OCI-LY7 (cell line): ENCODE data around the gene DOK7. TPM values are rescaled to one million over a fixed set of nuclear protein-coding genes. Genes with fewer than 3 reads are reported as not detected.

Experiments
- BruUV-seq: library from RNA; stranded (reverse); fragments of 400-500 nt; replicated peaks from 2 replicates; lab custom pipeline; 2021; lab: Mats Ljungman, UMichigan
- CTCF ChIA-PET: fragments of 300-600 bp; sonication (Branson Sonifier 250); formaldehyde crosslinking; loops from one replicate; lab custom pipeline; 2022; ENCODE audit warnings: antibody characterized with exemption; ENCODE audit not compliant: unreplicated experiment; lab: Charles Lee
- POLR2A ChIA-PET: fragments of 300-600 bp; sonication (Branson Sonifier 250); formaldehyde crosslinking; loops from one replicate; lab custom pipeline; 2022; ENCODE audit warnings: antibody characterized with exemption; lab: Charles Lee
- DNase-seq: peaks from one replicate; pipeline ENCODE4 v3.0.0-alpha.2; 2015; ENCODE audit warnings: low spot score
- H2AFZ ChIP-seq: fragments of 200-600 bp; sonication (generic), shearing (Covaris generic); 2 replicates; pipeline ENCODE4 v1.6.1; 2014; ENCODE audit warnings: mild to moderate bottlenecking, antibody characterized with exemption, low read length, moderate library complexity
- H3K27ac ChIP-seq: fragments of 200-600 bp; sonication (generic); 2 replicates; pipeline ENCODE4 v1.5.1; 2014; ENCODE audit warnings: mixed run types, low read depth, mild to moderate bottlenecking, moderate library complexity, low read length, inconsistent platforms; ENCODE audit not compliant: poor library complexity, severe bottlenecking
- H3K36me3 ChIP-seq: fragments of 200-600 bp; sonication (generic); 2 replicates; pipeline ENCODE4 v1.6.1; 2014; ENCODE audit warnings: mild to moderate bottlenecking, antibody characterized with exemption, low read length, moderate library complexity, mixed read lengths; ENCODE audit not compliant: insufficient read depth
- H3K4me1 ChIP-seq: fragments of 200-600 bp; sonication (generic); 2 replicates; pipeline ENCODE4 v1.5.1; 2014; ENCODE audit warnings: mild to moderate bottlenecking, low read length; ENCODE audit not compliant: insufficient read depth, poor library complexity, severe bottlenecking
- H3K4me2 ChIP-seq: fragments of 200-600 bp; sonication (generic); 2 replicates; pipeline ENCODE4 v1.6.1; 2014; ENCODE audit warnings: mild to moderate bottlenecking, low read length
- H3K4me3 ChIP-seq: fragments of 200-600 bp; sonication (generic); 2 replicates; pipeline ENCODE4 v1.5.1; 2014; ENCODE audit warnings: mild to moderate bottlenecking, low read depth, low read length; ENCODE audit not compliant: poor library complexity, severe bottlenecking
- H3K79me2 ChIP-seq: fragments of 200-600 bp; sonication (generic); 2 replicates; pipeline ENCODE4 v1.6.1; 2016; ENCODE audit warnings: low read depth, mild to moderate bottlenecking, low read length, moderate library complexity, mixed read lengths; ENCODE audit not compliant: insufficient read depth
- H3K9me2 ChIP-seq: fragments of 200-600 bp; sonication (generic); 2 replicates; pipeline ENCODE4 v1.6.1; 2016; ENCODE audit warnings: mild to moderate bottlenecking, low read length, mixed read lengths; ENCODE audit not compliant: insufficient read depth
- H3K9me3 ChIP-seq: fragments of 200-600 bp; sonication (generic); 2 replicates; pipeline ENCODE4 v1.6.1; 2014; ENCODE audit warnings: mild to moderate bottlenecking, mixed run types, low read length, mixed read lengths
- H4K20me1 ChIP-seq: fragments of 200-600 bp; sonication (generic); 2 replicates; pipeline ENCODE4 v1.6.1; 2014; ENCODE audit warnings: mild to moderate bottlenecking, antibody characterized with exemption, low read length, moderate library complexity, mixed read lengths; ENCODE audit not compliant: insufficient read depth
- CTCF ChIP-seq: fragments of 200-600 bp; sonication (generic); conservative IDR thresholded peaks from 2 replicates; pipeline ENCODE4 v1.5.1; 2014; ENCODE audit warnings: mild to moderate bottlenecking, antibody characterized with exemption, low read length, moderate library complexity, mixed read lengths
- EZH2phosphoT487 ChIP-seq: fragments of 200-600 bp; sonication (generic); IDR thresholded peaks from 2 replicates; pipeline ENCODE4 v1.6.1; 2018; ENCODE audit warnings: low read depth, borderline replicate concordance, mild to moderate bottlenecking, mixed run types, antibody characterized with exemption, low read length, moderate library complexity, mixed read lengths
- intact Hi-C: fragments of 100-400 bp; cut with micrococcal nuclease; formaldehyde crosslinking; loops from one replicate; pipeline ENCODE4 v1.10.0; 2022; ENCODE audit not compliant: unreplicated experiment
- total RNA-seq, 2 experiments: library from RNA; depleted of rRNA in 1 of 2; stranded (reverse); fragments of >200 nt in 1 of 2; shearing (Covaris generic) in 1 of 2; gene quantifications; 2 replicates each; pipeline ENCODE4 v1.2.3, GENCODE V29; 2014 to 2022

Gene DOK7
- total RNA-seq, 2 experiments from 2014 or later: 1.5 TPM; not detected in 1

GRCh38 chr4:3482707-3483106, 19.6 kb downstream of the DOK7 start:
- Histone ChIP-seq H3K4me2 (no peak overlapping the region), H3K36me3 (no peaks in the 10 kb centered on the region), H3K9me3 (no peaks in the 10 kb centered on the region), H3K9me2 (no peaks in the 10 kb centered on the region), H3K79me2 (no peaks in the 10 kb centered on the region), H2AFZ (no peak overlapping the region), H3K4me3 (no peak overlapping the region), H4K20me1 (no peaks in the 10 kb centered on the region; the same call in 1 of the 2 replicates), H3K27ac (no peak overlapping the region), H3K4me1 (peaks cover 31% of the 10 kb centered on the region)
- no TSS peak for BruUV-seq
- TF ChIP-seq CTCF (no peak), EZH2phosphoT487 (no peak)
- intact Hi-C loops: no loop called here
- POLR2A ChIA-PET: no interaction called here
- no peak for DNase-seq
- CTCF ChIA-PET: no interaction called here

GRCh38 chr4:3483471-3483921, 20.4 kb downstream of the DOK7 start:
- DNase-seq: no peak
- no TSS peak for BruUV-seq
- Histone ChIP-seq H3K9me3 (no peaks in the 10 kb centered on the region), H2AFZ (no peak overlapping the region), H3K36me3 (no peaks in the 10 kb centered on the region), H3K4me3 (no peak overlapping the region), H3K4me1 (peaks cover 31% of the 10 kb centered on the region), H3K27ac (no peak overlapping the region), H4K20me1 (no peaks in the 10 kb centered on the region; the same call in 1 of the 2 replicates), H3K4me2 (no peak overlapping the region), H3K79me2 (no peaks in the 10 kb centered on the region), H3K9me2 (no peaks in the 10 kb centered on the region)
- intact Hi-C loops: no loop called here
- no peak for TF ChIP-seq EZH2phosphoT487
- TF ChIP-seq CTCF: no peak
- ChIA-PET CTCF (no interaction called here), POLR2A (no interaction called here)

- Histone ChIP-seq H3K36me3 (no peaks in the 10 kb centered on the region), H4K20me1 (no peaks in the 10 kb centered on the region; the same call in 1 of the 2 replicates), H3K4me3 (no peak overlapping the region), H3K4me2 (peak overlapping the region; percentile 49), H3K4me1 (peaks cover 31% of the 10 kb centered on the region), H3K9me2 (no peaks in the 10 kb centered on the region), H3K9me3 (no peaks in the 10 kb centered on the region), H2AFZ (no peak overlapping the region; the same call in 1 of the 2 replicates), H3K27ac (no peak overlapping the region), H3K79me2 (no peaks in the 10 kb centered on the region)
- intact Hi-C loops: no loop called here
- TF ChIP-seq EZH2phosphoT487 (no peak), CTCF (no peak)
- ChIA-PET POLR2A (no interaction called here), CTCF (no interaction called here)
- BruUV-seq: no TSS peak
- DNase-seq: no peak
Observed at GRCh38 chr4:3484057-3484973, 21.2 kb downstream of the DOK7 start.
